DOHH2 (cell line): Measurements from ENCODE around the gene TSHZ2.

Experiments
- H3F3A ChIP-seq: fragments of 200-600 bp; sonication (generic), shearing (Covaris generic); 2 replicates; pipeline ENCODE4 v1.6.0; 2016; ENCODE audit warnings: antibody characterized with exemption, mild to moderate bottlenecking; ENCODE audit not compliant: control insufficient read depth, insufficient read depth
- H3K27ac ChIP-seq: fragments of 200-600 bp; sonication (generic); 2 replicates; pipeline ENCODE4 v1.5.1; 2014; ENCODE audit warnings: low read depth, mild to moderate bottlenecking, low read length, moderate library complexity
- H3K27me3 ChIP-seq: fragments of 200-600 bp; sonication (generic); 2 replicates; pipeline ENCODE4 v1.6.1; 2014; ENCODE audit warnings: mild to moderate bottlenecking, low read length, mixed read lengths; ENCODE audit not compliant: control insufficient read depth
- H3K36me3 ChIP-seq: fragments of 200-600 bp; sonication (generic); 2 replicates; pipeline ENCODE4 v1.6.1; 2014; ENCODE audit warnings: mild to moderate bottlenecking, low read length, moderate library complexity, mixed read lengths; ENCODE audit not compliant: control insufficient read depth
- H3K4me1 ChIP-seq: fragments of 200-600 bp; sonication (generic); 2 replicates; pipeline ENCODE4 v1.6.1; 2014; ENCODE audit warnings: mild to moderate bottlenecking, low read length, mixed read lengths; ENCODE audit not compliant: control insufficient read depth
- H3K4me2 ChIP-seq: fragments of 200-600 bp; sonication (generic); 2 replicates; pipeline ENCODE4 v1.6.0; 2014; ENCODE audit warnings: mild to moderate bottlenecking, low read length, moderate library complexity
- H3K4me3 ChIP-seq: fragments of 200-600 bp; sonication (generic); 2 replicates; pipeline ENCODE4 v1.5.1; 2014; ENCODE audit warnings: mild to moderate bottlenecking, low read length, mixed read lengths
- H3K79me2 ChIP-seq: fragments of 200-600 bp; sonication (generic); 2 replicates; pipeline ENCODE4 v1.6.1; 2014; ENCODE audit warnings: mild to moderate bottlenecking, low read length, mixed read lengths; ENCODE audit not compliant: control insufficient read depth
- H3K9me2 ChIP-seq: fragments of 200-600 bp; sonication (generic); replicated peaks from 2 replicates; pipeline ENCODE4 v1.6.1; 2014; ENCODE audit warnings: mild to moderate bottlenecking, low read length, mixed read lengths; ENCODE audit not compliant: control insufficient read depth
- H3K9me3 ChIP-seq: fragments of 200-600 bp; sonication (generic); 2 replicates; pipeline ENCODE4 v1.6.1; 2014; ENCODE audit warnings: antibody characterized with exemption, low read length, mixed read lengths; ENCODE audit not compliant: control insufficient read depth, insufficient read depth
- H4K20me1 ChIP-seq: fragments of 200-600 bp; sonication (generic); 2 replicates; pipeline ENCODE4 v1.6.0; 2014; ENCODE audit warnings: low read depth, mild to moderate bottlenecking, antibody characterized with exemption, low read length, moderate library complexity; ENCODE audit not compliant: control insufficient read depth, insufficient read depth
- CTCF ChIP-seq: fragments of 200-600 bp; sonication (generic); IDR thresholded peaks from one replicate; pipeline ENCODE4 v1.5.1; 2014; ENCODE audit warnings: antibody characterized with exemption, mild to moderate bottlenecking, low read depth, low read length; ENCODE audit not compliant: poor library complexity, severe bottlenecking
- EZH2phosphoT487 ChIP-seq: fragments of 200-600 bp; sonication (generic); IDR thresholded peaks from 2 replicates; pipeline ENCODE4 v1.6.1; 2017; ENCODE audit warnings: borderline replicate concordance, mild to moderate bottlenecking, antibody characterized with exemption, low read length, moderate library complexity, mixed read lengths

TSHZ2 gene

GRCh38 chr20:53138454-53139262 lies 166.5 kb downstream of the TSHZ2 start:
- no peaks in the 10 kb centered on the region for H4K20me1 ChIP-seq
- H3K4me1 ChIP-seq: peaks cover 14% of the 10 kb centered on the region
- H3K9me2 ChIP-seq: no peaks in the 10 kb centered on the region
- H3F3A ChIP-seq: no peaks in the 10 kb centered on the region
- H3K27me3 ChIP-seq: no peaks in the 10 kb centered on the region
- H3K4me3 ChIP-seq: no peak overlapping the region
- H3K27ac ChIP-seq: no peak overlapping the region
- H3K4me2 ChIP-seq: no peak overlapping the region
- H3K79me2 ChIP-seq: no peaks in the 10 kb centered on the region
- TF ChIP-seq EZH2phosphoT487 (no peak), CTCF (no peak)
- peaks cover 5% of the 10 kb centered on the region; the same call in 1 of the 2 replicates for H3K9me3 ChIP-seq
- no peaks in the 10 kb centered on the region for H3K36me3 ChIP-seq

- Histone ChIP-seq H3F3A (no peaks in the 10 kb centered on the region), H3K27ac (no peak overlapping the region)
These were observed 169.3 kb downstream of the TSHZ2 start for GRCh38 chr20:53141201-53142050.

More at GRCh38 chr20:53141201-53142050, 169.3 kb downstream of the TSHZ2 start:
- no peaks in the 10 kb centered on the region for H3K36me3 ChIP-seq
- no peaks in the 10 kb centered on the region for H3K27me3 ChIP-seq
- peaks cover 17% of the 10 kb centered on the region for H3K4me1 ChIP-seq
- H3K4me2 ChIP-seq: no peak overlapping the region
- H3K9me2 ChIP-seq: no peaks in the 10 kb centered on the region; the same call in 1 of the 2 replicates
- H3K4me3 ChIP-seq: no peak overlapping the region
- no peaks in the 10 kb centered on the region for H4K20me1 ChIP-seq
- no peaks in the 10 kb centered on the region for H3K79me2 ChIP-seq
- TF ChIP-seq CTCF (no peak), EZH2phosphoT487 (no peak)
- peaks cover 5% of the 10 kb centered on the region; the same call in 1 of the 2 replicates for H3K9me3 ChIP-seq
